SK-N-SH (cell line): ENCODE measurements around the gene TMEM145.

Source experiments
- CTCF ChIP-seq: fragments of 200-600 bp; sonication (generic); IDR thresholded peaks from 2 replicates; pipeline ENCODE4 v1.6.1; 2017; ENCODE audit warnings: antibody characterized with exemption, mild to moderate bottlenecking, moderate library complexity
- ELF1 ChIP-seq: IDR thresholded peaks from 2 replicates; pipeline ENCODE4 v1.4.0; 2012
- EZH2phosphoT487 ChIP-seq: fragments of 200-600 bp; sonication (generic); IDR thresholded peaks from 2 replicates; pipeline ENCODE4 v1.6.1; 2017; ENCODE audit warnings: low read depth, mixed run types, mild to moderate bottlenecking, antibody characterized with exemption, moderate library complexity, borderline replicate concordance
- NRF1 ChIP-seq: IDR thresholded peaks from 2 replicates; pipeline ENCODE4 v1.6.1; 2012; ENCODE audit warnings: low read depth, mild to moderate bottlenecking, low read length
- RAD21 ChIP-seq: IDR thresholded peaks from 2 replicates; pipeline ENCODE4 v1.6.1; 2012; ENCODE audit warnings: mild to moderate bottlenecking, low read length
- TEAD4 ChIP-seq: IDR thresholded peaks from 2 replicates; pipeline ENCODE4 v1.4.0; 2012; ENCODE audit warnings: mild to moderate bottlenecking, borderline replicate concordance; ENCODE audit not compliant: insufficient read depth
- YY1 ChIP-seq: IDR thresholded peaks from 2 replicates; pipeline ENCODE4 v1.4.0; 2012; ENCODE audit warnings: low read depth, mild to moderate bottlenecking
- TF ChIP-seq, protein P1 (sequence below): IDR thresholded peaks from 2 replicates; pipeline ENCODE4 v1.4.0; 2012; ENCODE audit warnings: low read depth, borderline replicate concordance

DNA sequence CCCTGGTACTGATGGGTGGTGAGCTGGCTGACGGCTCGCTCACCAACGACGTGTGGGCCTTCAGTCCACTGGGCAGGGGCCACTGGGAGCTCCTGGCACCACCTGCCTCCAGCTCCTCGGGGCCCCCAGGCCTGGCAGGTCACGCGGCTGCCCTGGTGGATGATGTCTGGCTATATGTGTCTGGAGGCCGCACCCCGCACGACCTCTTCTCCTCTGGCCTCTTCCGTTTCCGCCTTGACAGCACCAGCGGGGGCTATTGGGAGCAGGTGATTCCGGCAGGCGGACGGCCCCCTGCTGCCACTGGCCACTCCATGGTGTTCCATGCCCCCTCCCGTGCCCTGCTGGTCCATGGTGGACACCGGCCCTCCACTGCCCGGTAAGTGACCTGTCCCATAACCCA, 22.9 kb downstream of the TMEM145 start:
- TF ChIP-seq EZH2phosphoT487 (no peak), CTCF (no peak), RAD21 (no peak), NRF1 (no peak), YY1 (no peak), ELF1 (no peak), TEAD4 (no peak)
- TF ChIP-seq, protein P1, sequence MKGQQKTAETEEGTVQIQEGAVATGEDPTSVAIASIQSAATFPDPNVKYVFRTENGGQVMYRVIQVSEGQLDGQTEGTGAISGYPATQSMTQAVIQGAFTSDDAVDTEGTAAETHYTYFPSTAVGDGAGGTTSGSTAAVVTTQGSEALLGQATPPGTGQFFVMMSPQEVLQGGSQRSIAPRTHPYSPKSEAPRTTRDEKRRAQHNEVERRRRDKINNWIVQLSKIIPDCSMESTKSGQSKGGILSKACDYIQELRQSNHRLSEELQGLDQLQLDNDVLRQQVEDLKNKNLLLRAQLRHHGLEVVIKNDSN = no peak
